ENCODE results near the gene FARP1. TPM values are rescaled to one million over a fixed set of nuclear protein-coding genes. Genes with fewer than 3 reads are reported as not detected.

Gene FARP1
- total and polyA plus RNA-seq, 2 experiments from 2014 or later, result 43.2 to 44.2 TPM

- no peak for DNase-seq (ENCODE audit: low read depth in 1 of 2, low spot score in 1 of 2)
- no peak overlapping the region for H3K4me3 ChIP-seq
- no peak overlapping the region for H3K27ac ChIP-seq
- H3K36me3 ChIP-seq, result no peaks in the 10 kb centered on the region
- H3K27me3 ChIP-seq, result no peaks in the 10 kb centered on the region
- H3K9me3 ChIP-seq (ENCODE audit: low read depth), result no peaks in the 10 kb centered on the region
- H3K4me1 ChIP-seq (ENCODE audit: low read depth), result no peaks in the 10 kb centered on the region
- TF ChIP-seq CTCF (IDR thresholded peaks at IDR 0.05; ENCODE audit: low read depth, low read length), result no peak
Measured at GRCh38 chr13:98432638-98433037, 289.7 kb downstream of the FARP1 start.

- no peak for DNase-seq (ENCODE audit: low read depth in 1 of 2, low spot score in 1 of 2)
- no peak for TF ChIP-seq CTCF (IDR thresholded peaks at IDR 0.05; ENCODE audit: low read depth, low read length)
- H3K4me1 ChIP-seq (ENCODE audit: low read depth), result no peaks in the 10 kb centered on the region
- H3K27me3 ChIP-seq, result no peaks in the 10 kb centered on the region
- no peak overlapping the region for H3K27ac ChIP-seq
- H3K4me3 ChIP-seq, result no peak overlapping the region
- H3K9me3 ChIP-seq (ENCODE audit: low read depth), result no peaks in the 10 kb centered on the region
- no peaks in the 10 kb centered on the region for H3K36me3 ChIP-seq
Measured at GRCh38 chr13:98433654-98434053, 290.8 kb downstream of the FARP1 start.

- H3K4me3 ChIP-seq, result no peak overlapping the region
- H3K36me3 ChIP-seq, result no peaks in the 10 kb centered on the region
- no peak overlapping the region for H3K27ac ChIP-seq
- H3K4me1 ChIP-seq (ENCODE audit: low read depth), result no peaks in the 10 kb centered on the region
- TF ChIP-seq CTCF (IDR thresholded peaks at IDR 0.05; ENCODE audit: low read depth, low read length), result no peak
- H3K27me3 ChIP-seq, result no peaks in the 10 kb centered on the region
- H3K9me3 ChIP-seq (ENCODE audit: low read depth), result no peaks in the 10 kb centered on the region
- DNase-seq (ENCODE audit: low read depth in 1 of 2, low spot score in 1 of 2), result no peak
Measured at GRCh38 chr13:98434060-98434459, 291.2 kb downstream of the FARP1 start.

GRCh38 chr13:98435376-98435775, 292.5 kb downstream of the FARP1 start:
- Histone ChIP-seq H3K4me3 (no peak overlapping the region), H3K9me3 (ENCODE audit: low read depth) (no peaks in the 10 kb centered on the region), H3K27me3 (no peaks in the 10 kb centered on the region), H3K27ac (no peak overlapping the region), H3K4me1 (ENCODE audit: low read depth) (no peaks in the 10 kb centered on the region), H3K36me3 (no peaks in the 10 kb centered on the region)
- no peak for TF ChIP-seq CTCF (IDR thresholded peaks at IDR 0.05; ENCODE audit: low read depth, low read length)
- DNase-seq (ENCODE audit: low read depth in 1 of 2, low spot score in 1 of 2), result no peak

- Histone ChIP-seq H3K4me1 (ENCODE audit: low read depth) (no peaks in the 10 kb centered on the region), H3K4me3 (no peak overlapping the region), H3K9me3 (ENCODE audit: low read depth) (no peaks in the 10 kb centered on the region), H3K36me3 (no peaks in the 10 kb centered on the region), H3K27ac (no peak overlapping the region), H3K27me3 (no peaks in the 10 kb centered on the region)
- TF ChIP-seq CTCF (IDR thresholded peaks at IDR 0.05; ENCODE audit: low read depth, low read length), result no peak
- DNase-seq (ENCODE audit: low read depth in 1 of 2, low spot score in 1 of 2), result no peak
Measured at GRCh38 chr13:98436233-98436910, 293.5 kb downstream of the FARP1 start.
